ENCODE results near the gene HAVCR2.

DNA sequence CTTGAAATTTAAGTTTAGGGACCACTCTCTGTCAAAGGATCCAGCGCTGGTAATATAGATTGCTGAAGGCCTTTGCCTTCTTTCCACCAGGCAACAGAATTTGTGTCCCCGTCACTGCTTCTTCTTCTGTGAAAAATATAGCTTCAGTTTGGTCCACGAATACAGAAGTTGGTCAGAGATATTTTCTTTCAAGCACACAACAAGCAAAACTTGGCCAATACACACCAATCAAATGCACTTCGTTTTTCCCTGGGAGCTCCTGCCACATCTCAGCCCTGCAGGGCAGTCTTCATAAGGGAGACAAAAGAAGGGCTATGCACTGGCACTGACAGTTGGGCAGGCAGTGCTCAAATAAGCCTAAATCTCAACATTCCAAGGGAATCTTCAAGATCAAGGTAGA, 22.9 kb downstream of the HAVCR2 start:
- TF ChIP-seq, protein P1, sequence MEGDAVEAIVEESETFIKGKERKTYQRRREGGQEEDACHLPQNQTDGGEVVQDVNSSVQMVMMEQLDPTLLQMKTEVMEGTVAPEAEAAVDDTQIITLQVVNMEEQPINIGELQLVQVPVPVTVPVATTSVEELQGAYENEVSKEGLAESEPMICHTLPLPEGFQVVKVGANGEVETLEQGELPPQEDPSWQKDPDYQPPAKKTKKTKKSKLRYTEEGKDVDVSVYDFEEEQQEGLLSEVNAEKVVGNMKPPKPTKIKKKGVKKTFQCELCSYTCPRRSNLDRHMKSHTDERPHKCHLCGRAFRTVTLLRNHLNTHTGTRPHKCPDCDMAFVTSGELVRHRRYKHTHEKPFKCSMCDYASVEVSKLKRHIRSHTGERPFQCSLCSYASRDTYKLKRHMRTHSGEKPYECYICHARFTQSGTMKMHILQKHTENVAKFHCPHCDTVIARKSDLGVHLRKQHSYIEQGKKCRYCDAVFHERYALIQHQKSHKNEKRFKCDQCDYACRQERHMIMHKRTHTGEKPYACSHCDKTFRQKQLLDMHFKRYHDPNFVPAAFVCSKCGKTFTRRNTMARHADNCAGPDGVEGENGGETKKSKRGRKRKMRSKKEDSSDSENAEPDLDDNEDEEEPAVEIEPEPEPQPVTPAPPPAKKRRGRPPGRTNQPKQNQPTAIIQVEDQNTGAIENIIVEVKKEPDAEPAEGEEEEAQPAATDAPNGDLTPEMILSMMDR (IDR thresholded peaks at IDR 0.05): no peak
- TF ChIP-seq POLR2AphosphoS5 (IDR thresholded peaks at IDR 0.05): no peak
- TF ChIP-seq POLR2A (IDR thresholded peaks at IDR 0.05): no peak
- no peak for TF ChIP-seq EP300 (IDR thresholded peaks at IDR 0.05)
